HG03139 (cell line): ENCODE results near the gene ANKS6.
"Not testable (repeated sequence)": the region's sequence is repeated elsewhere in the genome, so short reads cannot be mapped to it uniquely, and the experiment has no call there.

Experiments
- ATAC-seq: cut with Tn5 transposase; IDR thresholded peaks from one replicate; pipeline ENCODE4 v1.9.1; 2021; ENCODE audit not compliant: unreplicated experiment

The ANKS6 gene

GRCh38 chr9:98707166-98708102 is 88.9 kb downstream of the ANKS6 start:
- ATAC-seq, result no peak

GRCh38 chr9:98706651-98707165 is 89.6 kb downstream of the ANKS6 start:
- ATAC-seq, result no peak

- ATAC-seq, result no peak
These were observed 93.4 kb downstream of the ANKS6 start for GRCh38 chr9:98702835-98703380.

GRCh38 chr9:98702340-98702739 is 94.0 kb downstream of the ANKS6 start:
- ATAC-seq, result no peak

- no peak for ATAC-seq
These were observed 94.8 kb downstream of the ANKS6 start for GRCh38 chr9:98701576-98701975.

- no peak for ATAC-seq
These were observed 95.6 kb downstream of the ANKS6 start for GRCh38 chr9:98700801-98701200.

GRCh38 chr9:98698856-98699255 is 97.5 kb downstream of the ANKS6 start:
- no peak for ATAC-seq

- no peak for ATAC-seq
These were observed 101.4 kb downstream of the ANKS6 start for GRCh38 chr9:98694943-98695342.

GRCh38 chr9:98692392-98692791 is 104.0 kb downstream of the ANKS6 start:
- ATAC-seq, result no peak

- no peak for ATAC-seq
These were observed 104.5 kb downstream of the ANKS6 start for GRCh38 chr9:98691890-98692289.

GRCh38 chr9:98690686-98691085 is 105.7 kb downstream of the ANKS6 start:
- ATAC-seq, result no peak

GRCh38 chr9:98688710-98689495 is 107.5 kb downstream of the ANKS6 start:
- ATAC-seq, result no peak

- no peak for ATAC-seq
These were observed 108.4 kb downstream of the ANKS6 start for GRCh38 chr9:98687911-98688310.

- no peak for ATAC-seq
These were observed 109.1 kb downstream of the ANKS6 start for GRCh38 chr9:98686961-98687855.

- ATAC-seq, result not testable (repeated sequence)
These were observed 111.5 kb downstream of the ANKS6 start for GRCh38 chr9:98684816-98685215.
